ENCODE data around the gene FILIP1. TPM values are rescaled to one million over a fixed set of nuclear protein-coding genes. Genes with fewer than 3 reads are reported as not detected.

Gene FILIP1
- total RNA-seq, 4 donors from 2014 or later = 41.7 to 53.3 (median 48.4) TPM

DNA sequence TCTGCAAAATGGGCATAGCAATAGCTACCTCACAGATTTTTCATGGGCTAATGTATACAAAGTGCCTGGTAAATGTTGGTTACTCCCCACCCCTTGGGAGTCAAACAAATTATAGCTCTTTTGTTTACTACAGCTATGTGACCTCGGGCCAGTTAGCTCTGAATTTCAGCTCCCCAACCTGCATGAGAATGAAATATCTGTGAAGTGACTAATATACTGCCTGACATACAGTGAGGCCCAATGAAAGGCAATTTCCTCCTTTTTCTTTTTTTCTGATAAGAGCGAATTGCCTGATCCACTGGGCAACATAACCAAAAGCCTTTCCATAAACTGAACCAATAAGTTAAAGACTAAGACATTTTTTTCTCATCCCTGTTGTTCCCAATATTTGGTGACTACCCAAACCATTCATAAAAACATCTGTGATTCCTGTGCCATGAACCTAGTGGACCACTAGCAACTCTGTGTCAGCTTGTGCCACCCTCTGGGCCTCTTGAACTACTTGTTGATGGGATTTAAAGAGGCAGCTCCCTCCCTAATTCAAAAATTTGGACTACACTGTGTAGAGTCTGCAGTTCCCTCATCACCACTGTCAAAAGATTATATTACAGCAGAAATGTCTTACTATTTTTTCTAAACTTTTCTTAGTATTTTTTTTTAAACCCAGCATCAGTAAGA lies 117.1 kb downstream of the FILIP1 start:
- no peaks in the 10 kb centered on the region for H3K36me3 ChIP-seq
- H3K4me1 ChIP-seq = peaks cover 8 to 18% (median 13%) of the 10 kb centered on the region in 4 donors
- no peak overlapping the region for H3K27ac ChIP-seq (replicated peaks in 1 of 4)
- H3K9me3 ChIP-seq = no peaks in the 10 kb centered on the region
- 72% methylated on average over 2 of the region's 2 CpGs for WGBS
- no peak for TF ChIP-seq EP300 (IDR thresholded peaks at IDR 0.05)
- TF ChIP-seq, protein P1, sequence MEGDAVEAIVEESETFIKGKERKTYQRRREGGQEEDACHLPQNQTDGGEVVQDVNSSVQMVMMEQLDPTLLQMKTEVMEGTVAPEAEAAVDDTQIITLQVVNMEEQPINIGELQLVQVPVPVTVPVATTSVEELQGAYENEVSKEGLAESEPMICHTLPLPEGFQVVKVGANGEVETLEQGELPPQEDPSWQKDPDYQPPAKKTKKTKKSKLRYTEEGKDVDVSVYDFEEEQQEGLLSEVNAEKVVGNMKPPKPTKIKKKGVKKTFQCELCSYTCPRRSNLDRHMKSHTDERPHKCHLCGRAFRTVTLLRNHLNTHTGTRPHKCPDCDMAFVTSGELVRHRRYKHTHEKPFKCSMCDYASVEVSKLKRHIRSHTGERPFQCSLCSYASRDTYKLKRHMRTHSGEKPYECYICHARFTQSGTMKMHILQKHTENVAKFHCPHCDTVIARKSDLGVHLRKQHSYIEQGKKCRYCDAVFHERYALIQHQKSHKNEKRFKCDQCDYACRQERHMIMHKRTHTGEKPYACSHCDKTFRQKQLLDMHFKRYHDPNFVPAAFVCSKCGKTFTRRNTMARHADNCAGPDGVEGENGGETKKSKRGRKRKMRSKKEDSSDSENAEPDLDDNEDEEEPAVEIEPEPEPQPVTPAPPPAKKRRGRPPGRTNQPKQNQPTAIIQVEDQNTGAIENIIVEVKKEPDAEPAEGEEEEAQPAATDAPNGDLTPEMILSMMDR (IDR thresholded peaks at IDR 0.05) = no peak
- intact Hi-C loops (cut with DNase I) = no loop called here
- no peak for DNase-seq (ENCODE audit: extremely low spot score)
- no peak overlapping the region for H3K4me3 ChIP-seq
- H3K27me3 ChIP-seq = no peaks in the 10 kb centered on the region

DNA sequence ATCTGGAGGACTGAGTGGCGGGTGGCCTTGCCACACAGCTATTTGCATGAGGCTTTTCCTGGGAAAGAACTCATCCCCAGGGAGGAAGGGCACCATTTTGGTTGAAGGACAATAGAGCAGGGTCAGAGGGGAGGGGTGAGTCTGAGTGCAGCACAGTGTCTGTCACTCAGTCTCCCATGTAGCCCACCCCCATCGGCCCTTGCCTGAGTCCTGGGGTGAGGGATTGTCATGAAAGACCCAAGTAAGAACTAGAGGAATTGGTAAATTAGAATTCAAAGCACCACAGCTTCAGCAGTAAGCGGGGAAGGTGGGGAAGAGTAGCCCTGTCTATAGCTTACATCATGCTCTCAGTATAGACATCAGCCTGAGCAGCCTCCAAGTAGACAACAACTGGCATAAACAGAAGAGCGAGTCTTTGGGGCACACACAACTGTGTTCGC lies 118.6 kb downstream of the FILIP1 start:
- no peak for TF ChIP-seq EP300 (IDR thresholded peaks at IDR 0.05)
- H3K27ac ChIP-seq (replicated peaks in 1 of 4) = peak overlapping the region in 1 of 4 donors; percentile 11
- no peaks in the 10 kb centered on the region for H3K27me3 ChIP-seq
- intact Hi-C loops (cut with DNase I) = no loop called here
- peaks cover 11 to 22% (median 15%) of the 10 kb centered on the region in 4 donors for H3K4me1 ChIP-seq
- H3K36me3 ChIP-seq = no peaks in the 10 kb centered on the region
- H3K9me3 ChIP-seq = no peaks in the 10 kb centered on the region
- WGBS = 73% methylated on average over 5 of the region's 5 CpGs
- DNase-seq (ENCODE audit: extremely low spot score) = no peak
- H3K4me3 ChIP-seq = no peak overlapping the region

GRCh38 chr6:75372884-75373283 lies 120.7 kb downstream of the FILIP1 start:
- DNase-seq (ENCODE audit: extremely low spot score) = no peak
- H3K4me1 ChIP-seq = peaks cover 32 to 43% (median 36%) of the 10 kb centered on the region in 4 donors
- no peak overlapping the region for H3K27ac ChIP-seq (replicated peaks in 1 of 4)
- H3K27me3 ChIP-seq = no peaks in the 10 kb centered on the region
- intact Hi-C loops (cut with DNase I) = no loop called here
- TF ChIP-seq EP300 (IDR thresholded peaks at IDR 0.05) (no peak), POLR2A (IDR thresholded peaks at IDR 0.05; ENCODE audit: low read depth) (no peak), POLR2AphosphoS5 (IDR thresholded peaks at IDR 0.05) (no peak)
- TF ChIP-seq, protein P1 (IDR thresholded peaks at IDR 0.05) = no peak
- H3K4me3 ChIP-seq = no peak overlapping the region
- no peaks in the 10 kb centered on the region for H3K36me3 ChIP-seq
- no peaks in the 10 kb centered on the region for H3K9me3 ChIP-seq

DNA sequence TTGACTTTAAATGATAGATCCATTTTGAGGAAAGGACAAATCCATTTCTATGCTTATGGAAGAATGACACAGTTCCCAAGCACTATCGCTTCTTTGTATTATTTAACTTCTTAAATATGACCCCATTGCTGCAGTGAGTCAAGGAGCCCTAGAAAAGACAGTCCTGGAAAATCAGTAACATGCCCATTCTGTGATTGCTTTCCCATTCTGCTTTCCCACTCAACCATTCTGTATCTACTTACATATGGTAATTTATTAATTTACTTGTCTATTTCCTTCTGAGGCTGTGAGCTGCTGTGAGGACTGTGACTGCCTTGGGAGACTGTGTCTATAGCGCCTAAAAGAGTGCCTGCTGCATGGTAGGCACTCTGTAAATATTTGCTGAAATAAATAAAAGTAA lies 123.6 kb downstream of the FILIP1 start:
- Histone ChIP-seq H3K9me3 (no peaks in the 10 kb centered on the region), H3K4me3 (no peak overlapping the region), H3K27me3 (no peaks in the 10 kb centered on the region), H3K27ac (replicated peaks in 1 of 4) (peak overlapping the region; percentile 43 to 68 (median 60)), H3K36me3 (no peaks in the 10 kb centered on the region), H3K4me1 (peaks cover 25 to 35% (median 30%) of the 10 kb centered on the region in 4 donors)
- no peak for TF ChIP-seq POLR2AphosphoS5 (IDR thresholded peaks at IDR 0.05)
- no peak for TF ChIP-seq POLR2A (IDR thresholded peaks at IDR 0.05; ENCODE audit: low read depth)
- TF ChIP-seq, protein P1 (IDR thresholded peaks at IDR 0.05) = no peak
- TF ChIP-seq EP300 (IDR thresholded peaks at IDR 0.05) = no peak
- DNase-seq (ENCODE audit: extremely low spot score) = no peak
- 90% methylated on average over 2 of the region's 2 CpGs for WGBS
- intact Hi-C loops (cut with DNase I) = no loop called here

GRCh38 chr6:75368864-75369402 lies 124.7 kb downstream of the FILIP1 start:
- no peaks in the 10 kb centered on the region for H3K27me3 ChIP-seq
- TF ChIP-seq, protein P1 (IDR thresholded peaks at IDR 0.05) = no peak
- TF ChIP-seq POLR2AphosphoS5 (IDR thresholded peaks at IDR 0.05) = no peak
- H3K27ac ChIP-seq (replicated peaks in 1 of 4) = peak overlapping the region; percentile 43 to 68 (median 60)
- no peak for DNase-seq (ENCODE audit: extremely low spot score)
- peaks cover 25 to 34% (median 29%) of the 10 kb centered on the region in 4 donors for H3K4me1 ChIP-seq
- no peaks in the 10 kb centered on the region for H3K9me3 ChIP-seq
- H3K36me3 ChIP-seq = no peaks in the 10 kb centered on the region
- 66% methylated on average over 3 of the region's 3 CpGs for WGBS
- intact Hi-C loops (cut with DNase I) = loop anchor here (2.0 to 5.0 kb wide), 2 partner anchors 134 to 153 kb away; no protein-coding TSS in a partner anchor
- no peak overlapping the region for H3K4me3 ChIP-seq
